Measurements from ENCODE around the gene SLC16A3. TPM values are rescaled to one million over a fixed set of nuclear protein-coding genes. Genes with fewer than 3 reads are reported as not detected.
A peak's percentile ranks its signal among the peaks of the same experiment; 100 is the strongest.

The SLC16A3 gene
- total and polyA plus RNA-seq, 9 of the 15 experiments (the other 6 are each of a cell fraction or from before 2014, with no cell fraction given): 0.11 to 5.4 (median 1.2) TPM; not detected in 2

DNA sequence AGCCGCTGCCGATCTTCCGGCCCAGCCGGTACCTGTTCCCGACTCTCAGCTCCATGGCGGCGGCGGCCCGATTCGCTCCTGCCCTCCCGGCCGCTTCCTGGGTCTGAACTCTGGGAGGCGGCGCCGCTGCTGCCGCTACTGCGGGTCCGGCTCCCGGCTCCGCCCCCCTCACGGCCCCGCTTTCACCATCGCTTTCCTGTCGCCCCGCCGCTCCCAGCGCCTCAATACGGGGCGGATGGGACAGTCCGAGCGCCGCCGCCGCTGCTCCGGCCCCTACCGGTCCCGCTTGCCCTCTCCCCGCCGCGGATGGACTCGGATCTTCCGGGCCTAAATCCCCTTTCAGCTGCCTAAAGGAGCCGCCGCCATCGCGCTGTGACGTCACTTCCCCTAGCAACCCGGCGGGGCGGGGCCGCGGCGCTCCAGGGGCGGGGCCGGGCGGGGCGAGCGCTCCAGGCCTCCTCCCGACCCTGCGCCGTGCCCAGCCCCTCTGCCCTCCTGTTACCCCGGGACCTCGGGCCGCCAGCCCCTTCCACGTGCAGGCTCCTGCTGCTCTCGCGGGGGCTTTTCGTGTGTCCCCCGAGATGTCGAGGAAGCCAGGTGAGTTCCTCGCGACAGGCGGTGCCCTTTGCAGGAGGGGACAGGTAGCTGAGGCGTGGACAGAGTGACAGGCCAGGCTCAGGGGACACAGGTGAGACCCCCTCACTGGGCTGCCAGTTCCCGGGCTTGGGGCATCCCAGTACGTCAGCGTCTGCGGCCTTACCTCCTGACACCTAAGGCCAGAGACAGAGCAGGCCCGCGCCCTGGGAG, 44.7 kb downstream of the SLC16A3 start, which contains the start of gene CSNK1D (continued):
- TF ChIP-seq PRMT5 (CRISPR knock-in tag; IDR thresholded peaks at IDR 0.05): no peak
- TF ChIP-seq ZNF143 (CRISPR knock-in tag; IDR thresholded peaks at IDR 0.05): no peak
- TF ChIP-seq ADNP (tag; IDR thresholded peaks at IDR 0.05): no peak
- TF ChIP-seq POLR2AphosphoS5 (IDR thresholded peaks at IDR 0.05; ENCODE audit: control insufficient read depth, insufficient read depth, low read depth, low read length): peak; percentile 50; the same call in 1 of the 2 replicates
- no peak for TF ChIP-seq CBFA2T2 (conservative IDR thresholded peaks at IDR 0.05)
- peak; percentile 55 to 57 for TF ChIP-seq NRF1 (conservative IDR thresholded peaks at IDR 0.05 in 1 of 2, IDR thresholded peaks at IDR 0.05 in 1 of 2)
- TF ChIP-seq, protein P1, sequence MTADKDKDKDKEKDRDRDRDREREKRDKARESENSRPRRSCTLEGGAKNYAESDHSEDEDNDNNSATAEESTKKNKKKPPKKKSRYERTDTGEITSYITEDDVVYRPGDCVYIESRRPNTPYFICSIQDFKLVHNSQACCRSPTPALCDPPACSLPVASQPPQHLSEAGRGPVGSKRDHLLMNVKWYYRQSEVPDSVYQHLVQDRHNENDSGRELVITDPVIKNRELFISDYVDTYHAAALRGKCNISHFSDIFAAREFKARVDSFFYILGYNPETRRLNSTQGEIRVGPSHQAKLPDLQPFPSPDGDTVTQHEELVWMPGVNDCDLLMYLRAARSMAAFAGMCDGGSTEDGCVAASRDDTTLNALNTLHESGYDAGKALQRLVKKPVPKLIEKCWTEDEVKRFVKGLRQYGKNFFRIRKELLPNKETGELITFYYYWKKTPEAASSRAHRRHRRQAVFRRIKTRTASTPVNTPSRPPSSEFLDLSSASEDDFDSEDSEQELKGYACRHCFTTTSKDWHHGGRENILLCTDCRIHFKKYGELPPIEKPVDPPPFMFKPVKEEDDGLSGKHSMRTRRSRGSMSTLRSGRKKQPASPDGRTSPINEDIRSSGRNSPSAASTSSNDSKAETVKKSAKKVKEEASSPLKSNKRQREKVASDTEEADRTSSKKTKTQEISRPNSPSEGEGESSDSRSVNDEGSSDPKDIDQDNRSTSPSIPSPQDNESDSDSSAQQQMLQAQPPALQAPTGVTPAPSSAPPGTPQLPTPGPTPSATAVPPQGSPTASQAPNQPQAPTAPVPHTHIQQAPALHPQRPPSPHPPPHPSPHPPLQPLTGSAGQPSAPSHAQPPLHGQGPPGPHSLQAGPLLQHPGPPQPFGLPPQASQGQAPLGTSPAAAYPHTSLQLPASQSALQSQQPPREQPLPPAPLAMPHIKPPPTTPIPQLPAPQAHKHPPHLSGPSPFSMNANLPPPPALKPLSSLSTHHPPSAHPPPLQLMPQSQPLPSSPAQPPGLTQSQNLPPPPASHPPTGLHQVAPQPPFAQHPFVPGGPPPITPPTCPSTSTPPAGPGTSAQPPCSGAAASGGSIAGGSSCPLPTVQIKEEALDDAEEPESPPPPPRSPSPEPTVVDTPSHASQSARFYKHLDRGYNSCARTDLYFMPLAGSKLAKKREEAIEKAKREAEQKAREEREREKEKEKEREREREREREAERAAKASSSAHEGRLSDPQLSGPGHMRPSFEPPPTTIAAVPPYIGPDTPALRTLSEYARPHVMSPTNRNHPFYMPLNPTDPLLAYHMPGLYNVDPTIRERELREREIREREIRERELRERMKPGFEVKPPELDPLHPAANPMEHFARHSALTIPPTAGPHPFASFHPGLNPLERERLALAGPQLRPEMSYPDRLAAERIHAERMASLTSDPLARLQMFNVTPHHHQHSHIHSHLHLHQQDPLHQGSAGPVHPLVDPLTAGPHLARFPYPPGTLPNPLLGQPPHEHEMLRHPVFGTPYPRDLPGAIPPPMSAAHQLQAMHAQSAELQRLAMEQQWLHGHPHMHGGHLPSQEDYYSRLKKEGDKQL (CRISPR knock-in tag; IDR thresholded peaks at IDR 0.05; ENCODE audit: borderline replicate concordance): no peak
- peak; percentile 100 for TF ChIP-seq ZZZ3 (IDR thresholded peaks at IDR 0.05)
- peak; percentile 88 for TF ChIP-seq RFX5 (IDR thresholded peaks at IDR 0.05; ENCODE audit: low read depth, low read length)
- TF ChIP-seq, protein P2, sequence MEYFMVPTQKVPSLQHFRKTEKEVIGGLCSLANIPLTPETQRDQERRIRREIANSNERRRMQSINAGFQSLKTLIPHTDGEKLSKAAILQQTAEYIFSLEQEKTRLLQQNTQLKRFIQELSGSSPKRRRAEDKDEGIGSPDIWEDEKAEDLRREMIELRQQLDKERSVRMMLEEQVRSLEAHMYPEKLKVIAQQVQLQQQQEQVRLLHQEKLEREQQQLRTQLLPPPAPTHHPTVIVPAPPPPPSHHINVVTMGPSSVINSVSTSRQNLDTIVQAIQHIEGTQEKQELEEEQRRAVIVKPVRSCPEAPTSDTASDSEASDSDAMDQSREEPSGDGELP (CRISPR knock-in tag; IDR thresholded peaks at IDR 0.05; ENCODE audit: borderline replicate concordance): peak; percentile 81
- peak; percentile 37 for TF ChIP-seq FIP1L1 (IDR thresholded peaks at IDR 0.05; ENCODE audit: low read depth, low read length, poor library complexity, severe bottlenecking)
- TF ChIP-seq, protein P3, sequence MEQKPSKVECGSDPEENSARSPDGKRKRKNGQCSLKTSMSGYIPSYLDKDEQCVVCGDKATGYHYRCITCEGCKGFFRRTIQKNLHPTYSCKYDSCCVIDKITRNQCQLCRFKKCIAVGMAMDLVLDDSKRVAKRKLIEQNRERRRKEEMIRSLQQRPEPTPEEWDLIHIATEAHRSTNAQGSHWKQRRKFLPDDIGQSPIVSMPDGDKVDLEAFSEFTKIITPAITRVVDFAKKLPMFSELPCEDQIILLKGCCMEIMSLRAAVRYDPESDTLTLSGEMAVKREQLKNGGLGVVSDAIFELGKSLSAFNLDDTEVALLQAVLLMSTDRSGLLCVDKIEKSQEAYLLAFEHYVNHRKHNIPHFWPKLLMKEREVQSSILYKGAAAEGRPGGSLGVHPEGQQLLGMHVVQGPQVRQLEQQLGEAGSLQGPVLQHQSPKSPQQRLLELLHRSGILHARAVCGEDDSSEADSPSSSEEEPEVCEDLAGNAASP (IDR thresholded peaks at IDR 0.05): no peak
- peak; percentile 60 for TF ChIP-seq ETV1 (tag; conservative IDR thresholded peaks at IDR 0.05; ENCODE audit: low read depth)
- peak; percentile 47 for TF ChIP-seq EGR1 (conservative IDR thresholded peaks at IDR 0.05)
- TF ChIP-seq EHMT2 (IDR thresholded peaks at IDR 0.05): no peak
- TF ChIP-seq, protein P4, sequence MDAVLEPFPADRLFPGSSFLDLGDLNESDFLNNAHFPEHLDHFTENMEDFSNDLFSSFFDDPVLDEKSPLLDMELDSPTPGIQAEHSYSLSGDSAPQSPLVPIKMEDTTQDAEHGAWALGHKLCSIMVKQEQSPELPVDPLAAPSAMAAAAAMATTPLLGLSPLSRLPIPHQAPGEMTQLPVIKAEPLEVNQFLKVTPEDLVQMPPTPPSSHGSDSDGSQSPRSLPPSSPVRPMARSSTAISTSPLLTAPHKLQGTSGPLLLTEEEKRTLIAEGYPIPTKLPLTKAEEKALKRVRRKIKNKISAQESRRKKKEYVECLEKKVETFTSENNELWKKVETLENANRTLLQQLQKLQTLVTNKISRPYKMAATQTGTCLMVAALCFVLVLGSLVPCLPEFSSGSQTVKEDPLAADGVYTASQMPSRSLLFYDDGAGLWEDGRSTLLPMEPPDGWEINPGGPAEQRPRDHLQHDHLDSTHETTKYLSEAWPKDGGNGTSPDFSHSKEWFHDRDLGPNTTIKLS (IDR thresholded peaks at IDR 0.05; ENCODE audit: borderline replicate concordance, low read depth): no peak
- TF ChIP-seq MBD2 (IDR thresholded peaks at IDR 0.05; ENCODE audit: borderline replicate concordance, low read depth): peak; percentile 28; the same call in 1 of the 2 replicates
- TF ChIP-seq TAF9B (IDR thresholded peaks at IDR 0.05; ENCODE audit: partially characterized antibody): peak; percentile 90
- TF ChIP-seq FOXJ2 (tag; IDR thresholded peaks at IDR 0.05): peak; percentile 12; the same call in 1 of the 2 replicates
